T follicular helper cell (primary cell): ENCODE measurements around the gene APOBEC3A.

Experiments
- DNase-seq: peaks from one replicate; pipeline ENCODE4 v3.0.0-alpha.2; 2020; ENCODE audit warnings: low read depth
- total RNA-seq, 2 experiments: gene quantifications; one replicate each; lab custom pipeline; 2026; lab: John Stamatoyannopoulos, UW

The APOBEC3A gene
- 0 reads per million in 2 experiments for total RNA-seq

DNA sequence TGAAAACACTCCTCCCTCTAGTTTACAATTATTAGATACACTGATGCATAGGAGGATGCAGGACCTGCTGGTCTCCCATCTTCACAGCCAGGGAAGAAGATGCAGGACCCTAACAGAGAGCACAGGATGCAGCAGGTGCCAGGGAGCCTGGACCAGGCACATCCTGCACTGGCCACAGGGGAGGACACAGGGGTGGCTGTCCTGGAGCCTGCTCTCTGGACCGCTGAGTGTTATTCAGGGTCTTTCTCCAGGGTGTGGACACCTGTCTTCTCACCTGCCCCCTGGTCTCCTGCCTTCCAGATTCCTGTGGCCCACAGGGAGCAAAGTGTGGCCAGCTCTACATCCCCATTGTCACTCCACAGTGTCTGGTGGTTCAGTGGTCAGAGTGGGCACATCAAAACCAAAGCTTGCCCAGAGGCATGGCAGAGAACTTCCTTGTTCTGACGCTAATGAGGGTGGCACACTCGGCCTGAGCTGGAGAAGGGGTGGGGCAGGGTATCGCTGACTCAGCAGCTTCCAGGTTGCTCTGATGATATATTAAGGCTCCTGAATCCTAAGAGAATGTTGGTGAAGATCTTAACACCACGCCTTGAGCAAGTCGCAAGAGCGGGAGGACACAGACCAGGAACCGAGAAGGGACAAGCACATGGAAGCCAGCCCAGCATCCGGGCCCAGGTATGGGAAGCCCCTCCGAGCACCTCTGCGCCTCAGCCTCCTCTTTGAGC is at the start of gene APOBEC3A:
Gene APOBEC3A (plus strand): TSS at position 564 of the 725 bp plus-strand sequence. CDS start 83 bp downstream, at position 647.
- DNase-seq: no peak

DNA sequence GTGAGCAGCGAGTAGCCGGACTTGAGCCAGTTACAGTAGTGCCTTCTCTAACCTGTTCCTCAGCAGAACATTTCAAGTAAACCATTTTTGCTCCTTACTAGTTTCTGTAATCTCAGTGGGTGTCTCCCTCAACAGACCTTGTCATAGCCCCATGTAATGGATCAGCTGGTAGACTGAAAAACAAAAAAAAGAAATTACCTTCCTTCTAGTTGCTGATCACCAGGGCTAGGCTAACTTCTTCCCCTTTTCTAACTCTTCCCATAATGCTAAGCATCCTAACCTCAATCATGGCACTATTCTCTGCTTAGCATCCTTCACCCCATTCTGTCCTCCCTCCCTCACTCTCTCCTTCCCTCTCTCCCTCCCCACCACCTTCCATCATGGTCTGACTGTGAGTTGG is 49.6 kb upstream of the APOBEC3A start:
- no peak for DNase-seq

DNA sequence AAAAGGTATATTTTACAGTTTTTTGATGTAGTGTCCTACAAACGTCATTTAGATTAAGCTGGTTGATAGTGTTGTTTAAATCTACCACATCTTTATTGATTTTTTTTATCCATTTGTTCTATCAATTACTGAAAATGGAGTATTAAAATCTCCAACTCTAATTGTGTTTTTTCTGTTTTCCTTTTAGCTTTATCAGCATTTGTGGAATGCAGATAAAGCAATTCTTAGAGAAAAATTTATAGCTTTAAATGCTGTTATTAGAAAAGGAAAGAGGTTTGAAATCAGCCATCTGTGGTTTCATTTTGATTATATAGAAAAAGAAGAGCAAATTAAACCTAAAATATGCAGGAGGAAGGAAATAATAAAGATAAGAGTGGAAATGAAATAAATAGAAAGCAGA is 46.0 kb upstream of the APOBEC3A start:
- DNase-seq: no peak

DNA sequence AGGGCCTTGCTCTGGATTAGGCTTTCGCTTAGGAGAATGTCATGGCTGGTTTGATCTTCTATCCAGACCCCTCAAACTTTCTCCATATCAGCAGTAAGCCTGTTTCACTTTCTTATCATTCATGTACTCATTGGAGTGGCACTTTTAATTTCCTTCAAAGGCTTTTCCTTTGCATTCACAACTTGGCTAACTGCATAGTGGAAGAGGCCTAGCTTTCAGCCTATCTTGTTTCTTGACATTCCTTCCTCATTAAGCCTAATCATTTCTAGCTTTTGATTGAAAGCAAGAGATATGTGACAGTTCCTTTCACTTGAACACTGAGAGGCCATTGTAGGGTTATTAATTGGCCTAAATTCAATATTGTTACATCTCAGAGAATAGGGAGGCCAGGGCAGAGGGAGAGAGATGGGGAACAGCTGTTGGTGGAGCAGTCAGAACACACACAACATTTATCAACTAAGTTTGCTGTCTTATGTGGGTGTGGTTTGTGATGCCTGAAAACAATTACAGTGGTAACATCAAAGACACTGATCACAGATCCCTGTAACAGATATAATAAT is 37.7 kb upstream of the APOBEC3A start:
- no peak for DNase-seq

DNA sequence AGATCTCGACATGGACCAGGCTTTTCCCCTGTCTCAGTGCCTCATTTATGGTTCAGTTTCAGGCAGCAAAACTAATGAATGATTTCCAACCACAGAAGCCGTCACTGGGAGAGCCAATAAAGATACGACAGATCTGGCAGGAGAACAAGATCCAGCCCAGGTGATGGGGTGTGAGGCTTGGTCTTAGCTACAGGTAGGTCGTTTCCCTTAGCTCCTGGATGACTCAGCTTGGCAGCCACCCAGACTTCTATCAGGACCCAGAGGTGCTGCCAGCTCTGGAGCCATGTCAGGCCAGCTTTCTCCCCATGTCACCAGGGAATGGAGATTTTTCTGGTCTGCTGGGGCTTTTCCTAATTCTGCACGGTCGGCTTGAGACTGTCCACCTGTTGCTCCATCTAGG is 36.3 kb upstream of the APOBEC3A start:
- DNase-seq: no peak

DNA sequence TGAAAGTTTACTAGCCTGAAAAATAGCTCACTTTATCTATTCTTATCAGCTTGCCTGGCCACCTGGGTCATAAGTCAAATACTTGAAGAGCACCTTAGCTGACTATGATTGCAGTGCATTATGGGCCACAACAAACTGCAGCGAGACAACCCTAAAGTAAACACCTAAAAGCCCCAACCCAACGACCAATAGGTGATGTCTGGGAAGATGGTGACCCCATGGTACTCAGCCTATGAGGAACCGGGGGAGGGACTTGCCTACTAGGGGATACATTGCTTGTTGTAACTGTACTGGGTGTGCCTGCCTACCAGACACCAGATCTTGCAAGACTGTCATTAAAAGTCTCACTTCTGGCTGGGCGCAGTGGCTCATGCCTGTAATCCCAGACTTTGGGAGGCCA is 35.6 kb upstream of the APOBEC3A start:
- DNase-seq: no peak

DNA sequence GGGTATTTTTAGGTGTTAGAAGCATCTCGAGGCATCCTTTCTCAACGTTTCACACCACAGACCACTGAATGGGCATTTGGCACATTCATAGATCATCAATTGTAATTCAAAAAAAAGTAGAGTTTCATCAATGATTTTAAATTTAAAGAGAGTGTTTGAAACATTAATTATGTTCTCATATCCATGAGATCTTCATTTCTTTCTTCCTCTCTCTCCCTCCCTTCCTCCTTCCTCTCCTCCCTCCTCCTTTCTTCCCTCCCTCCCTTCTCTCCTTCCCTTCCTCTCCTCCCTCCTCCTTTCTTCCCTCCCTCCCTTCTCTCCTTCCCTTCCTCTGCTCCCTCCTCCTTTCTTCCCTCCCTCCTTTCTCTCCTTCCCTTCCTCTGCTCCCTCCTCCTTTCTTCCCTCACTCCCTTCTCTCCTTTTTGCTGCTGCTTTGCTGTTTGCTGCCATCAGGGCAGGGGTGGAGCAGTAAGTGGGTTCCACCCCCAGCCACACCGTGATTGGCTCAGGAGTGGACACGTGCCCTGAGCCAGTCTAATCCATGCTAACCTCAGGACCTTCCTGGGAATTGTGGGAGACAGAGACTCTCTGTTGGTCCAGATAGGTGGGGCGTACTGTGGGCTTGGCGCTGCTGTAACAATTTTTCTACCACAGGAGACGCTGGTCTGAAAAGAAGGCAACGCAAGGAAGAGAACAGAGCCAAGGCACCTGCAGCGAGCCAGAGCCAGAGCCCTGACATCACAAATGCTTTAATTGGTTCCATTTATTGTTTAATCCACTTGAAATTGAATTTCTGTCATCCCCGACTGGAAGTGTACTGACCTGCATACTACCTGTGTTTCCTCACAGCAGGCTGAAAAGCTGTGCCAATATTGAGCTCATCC is 33.7 kb upstream of the APOBEC3A start:
- no peak for DNase-seq

DNA sequence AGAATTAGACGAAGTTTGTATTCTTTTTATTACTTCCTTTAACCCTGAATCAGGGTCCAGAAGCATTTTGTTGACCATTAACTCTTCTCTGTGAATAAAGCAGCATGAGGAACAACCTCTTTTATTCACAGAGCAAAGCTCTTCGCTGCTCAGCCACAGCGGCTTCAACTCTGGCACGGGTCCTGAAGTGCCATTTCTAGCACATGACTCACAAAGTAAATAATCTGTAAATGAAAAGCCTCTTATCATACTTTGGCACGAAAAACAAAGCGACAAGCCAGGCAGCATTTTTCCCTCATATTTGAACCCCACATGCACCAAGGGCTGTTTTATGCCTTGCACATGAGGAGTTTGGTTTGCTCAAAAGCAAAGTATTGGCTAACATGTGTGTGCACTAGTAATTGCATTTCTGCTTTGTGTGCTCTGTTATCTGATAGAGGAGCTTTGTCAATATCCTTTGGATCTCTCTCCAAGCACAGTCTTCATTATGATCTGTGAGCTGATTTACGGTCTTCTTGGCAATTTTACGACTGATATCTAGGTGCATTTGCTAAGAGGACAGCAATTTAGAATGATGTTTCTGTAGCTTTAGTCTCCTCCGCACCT is 33.0 kb upstream of the APOBEC3A start:
- DNase-seq: no peak

DNA sequence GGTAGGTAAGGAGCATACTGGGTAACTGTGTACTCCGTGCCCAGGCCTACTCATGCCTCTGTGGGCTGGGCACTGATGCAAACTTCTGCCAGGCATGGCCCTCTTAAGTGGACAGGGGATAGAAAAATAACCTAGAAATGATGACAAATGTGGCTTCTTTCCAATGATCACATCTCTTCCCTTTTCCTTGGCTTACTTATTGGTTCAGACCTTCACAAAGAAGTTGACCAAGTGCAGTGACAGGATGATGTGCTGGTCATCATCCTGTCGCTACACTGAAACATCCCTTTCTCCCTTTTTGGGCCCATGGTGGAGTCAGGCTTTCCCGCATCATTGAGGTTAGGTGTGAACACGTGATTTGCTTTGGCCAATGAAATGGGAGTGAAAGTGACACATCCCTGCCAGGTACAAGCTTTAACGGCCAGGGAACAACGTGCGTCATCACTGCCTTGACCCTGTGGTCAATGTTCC is 31.8 kb upstream of the APOBEC3A start:
- DNase-seq: no peak

DNA sequence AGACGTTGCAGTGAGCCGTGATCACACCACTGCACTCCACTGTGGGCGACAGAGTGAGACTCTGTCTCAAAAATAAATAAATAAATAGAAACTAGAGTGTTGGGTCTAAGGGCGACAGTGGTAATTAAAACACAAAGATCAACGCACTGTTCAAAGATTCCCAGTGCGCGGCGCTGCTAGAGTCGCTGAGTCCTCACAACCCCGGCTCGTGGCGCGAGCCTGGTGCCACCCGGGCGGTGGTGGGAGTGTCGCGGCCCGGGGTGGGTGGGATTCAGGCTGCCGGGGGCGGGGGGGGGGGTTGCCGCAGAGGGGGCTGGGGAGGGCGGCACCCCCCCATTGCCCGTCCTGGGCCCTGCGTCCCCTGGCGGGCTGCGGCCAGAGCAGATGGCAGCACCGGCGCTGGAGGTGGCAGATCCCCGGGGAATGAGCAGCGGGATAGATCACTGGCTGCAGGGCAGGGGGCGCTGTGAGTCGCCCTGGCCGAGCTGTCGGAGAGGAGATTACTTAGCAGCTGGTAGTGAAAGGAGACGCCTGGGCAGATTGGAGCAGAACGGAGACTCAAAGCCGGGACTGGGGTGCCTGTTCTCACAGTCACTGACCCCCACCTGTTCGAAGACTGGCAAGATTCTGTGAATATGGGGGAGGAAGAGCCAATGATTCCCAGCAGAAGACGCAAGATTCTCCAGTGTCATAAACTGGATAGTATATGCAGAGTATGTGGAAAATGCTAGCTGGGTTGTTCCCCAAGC is 30.2 kb upstream of the APOBEC3A start:
- DNase-seq: peak; percentile 8

DNA sequence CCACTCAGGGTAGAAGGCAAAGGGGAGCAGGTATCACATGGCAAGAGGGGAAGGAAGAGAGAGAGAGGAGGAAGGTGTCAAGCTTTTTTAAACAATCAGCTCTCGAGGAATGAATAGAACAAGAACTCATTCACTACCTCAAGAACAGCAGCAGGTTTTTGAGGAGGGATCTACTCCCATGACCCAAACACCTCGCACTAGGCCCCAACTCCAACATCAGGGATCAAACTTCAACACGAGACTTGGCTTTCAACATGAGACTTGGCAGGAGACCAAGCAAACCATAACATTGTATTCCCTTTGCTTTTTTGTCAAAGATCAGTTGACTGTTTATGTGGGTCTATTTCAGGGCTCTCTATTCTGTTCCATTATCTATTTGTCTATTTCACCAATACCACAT is 26.9 kb upstream of the APOBEC3A start:
- DNase-seq: no peak

DNA sequence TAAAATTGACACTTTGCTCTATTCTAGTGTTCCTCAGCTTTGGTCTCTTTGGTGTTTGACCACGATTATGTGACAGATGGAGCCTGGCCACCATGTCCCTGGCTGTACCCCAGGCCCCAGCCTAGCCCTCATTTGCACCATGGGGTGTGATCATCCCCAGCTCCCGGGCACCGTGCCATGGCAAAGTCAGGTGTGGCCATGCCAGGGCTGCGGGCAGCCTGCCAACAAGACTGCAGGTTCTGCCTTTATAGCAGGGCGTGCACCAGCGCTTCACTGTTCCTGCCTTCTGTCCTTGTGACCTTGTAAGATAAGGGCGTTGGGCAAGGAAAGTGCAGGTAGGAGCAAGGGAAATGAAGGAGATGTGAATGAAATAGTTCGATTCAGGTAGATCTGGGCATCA is 22.4 kb upstream of the APOBEC3A start:
- no peak for DNase-seq

DNA sequence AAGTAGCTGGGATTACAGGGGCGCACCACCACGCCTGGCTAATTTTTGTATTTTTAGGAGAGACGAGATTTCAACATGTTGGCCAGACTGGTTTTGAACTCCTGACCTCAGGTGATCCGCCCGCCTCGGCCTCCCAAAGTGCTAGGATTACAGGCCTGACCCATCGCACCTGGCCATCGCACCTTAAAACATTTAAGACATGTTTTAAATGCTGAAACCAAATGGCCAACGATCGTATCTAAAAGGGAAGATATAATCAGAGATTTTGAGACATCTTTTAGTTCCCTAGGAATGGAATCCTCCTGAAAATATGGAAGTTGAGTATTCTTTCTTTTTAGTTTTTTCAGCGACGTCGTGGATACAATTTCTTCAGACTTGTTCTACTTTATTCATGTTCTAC is 21.8 kb upstream of the APOBEC3A start:
- DNase-seq: no peak

DNA sequence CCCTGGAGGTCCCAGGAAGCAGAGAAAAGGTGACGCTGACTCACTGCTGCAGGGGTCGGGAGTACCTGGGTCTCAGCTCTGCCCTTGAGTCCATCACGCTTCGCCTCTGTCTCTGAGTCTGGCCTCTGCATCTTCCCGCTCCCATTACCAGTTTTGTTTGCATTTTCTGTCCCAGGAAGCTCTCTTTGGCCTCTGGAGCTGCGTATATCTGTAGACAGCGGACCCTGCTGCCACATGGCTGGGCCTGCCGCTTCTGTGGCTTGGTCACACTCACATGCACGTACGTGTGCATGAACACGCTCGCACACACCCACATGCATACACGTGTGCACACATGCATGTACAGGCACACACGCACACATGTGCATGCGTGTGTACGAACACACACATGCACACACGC is 20.8 kb upstream of the APOBEC3A start:
- no peak for DNase-seq

DNA sequence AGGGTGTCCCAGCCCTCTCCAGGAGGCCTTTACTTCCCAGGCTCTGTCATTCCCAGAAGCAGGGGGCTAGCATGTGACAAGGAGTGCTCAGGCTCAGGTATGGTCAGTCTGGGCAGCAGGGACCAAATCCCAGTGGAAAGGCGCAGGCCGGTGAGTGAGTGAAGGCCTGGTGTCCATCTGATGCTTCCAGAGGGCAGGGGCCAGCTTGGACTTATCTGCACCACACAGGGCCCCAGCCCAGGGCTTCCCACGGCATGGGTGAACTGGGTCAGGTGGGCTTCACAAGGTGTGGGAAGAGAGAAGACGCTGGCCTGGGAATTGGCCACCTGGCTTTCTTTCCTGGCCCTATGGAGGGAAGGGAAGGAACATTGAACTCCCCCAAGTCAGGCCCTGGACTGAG is 20.4 kb upstream of the APOBEC3A start:
- no peak for DNase-seq

DNA sequence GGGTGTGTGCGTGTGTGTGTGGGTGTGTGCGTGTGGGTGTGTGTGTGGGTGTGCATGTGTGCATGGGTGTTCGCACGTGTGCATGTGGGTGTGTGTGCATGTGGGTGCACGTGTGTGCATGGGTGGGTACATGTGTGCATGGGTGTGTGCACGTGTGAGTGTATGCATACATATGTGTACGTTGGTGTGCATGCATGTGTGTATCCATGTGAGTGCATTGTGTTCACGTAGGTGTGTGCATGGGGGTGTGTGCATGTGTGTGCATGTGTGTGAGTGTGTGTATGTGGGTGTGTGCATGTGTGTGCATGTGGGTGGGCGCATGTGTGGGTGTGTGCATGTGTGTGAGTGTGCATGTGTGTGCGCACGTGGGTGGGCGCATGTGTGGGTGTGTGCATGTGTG is 19.9 kb upstream of the APOBEC3A start:
- no peak for DNase-seq

DNA sequence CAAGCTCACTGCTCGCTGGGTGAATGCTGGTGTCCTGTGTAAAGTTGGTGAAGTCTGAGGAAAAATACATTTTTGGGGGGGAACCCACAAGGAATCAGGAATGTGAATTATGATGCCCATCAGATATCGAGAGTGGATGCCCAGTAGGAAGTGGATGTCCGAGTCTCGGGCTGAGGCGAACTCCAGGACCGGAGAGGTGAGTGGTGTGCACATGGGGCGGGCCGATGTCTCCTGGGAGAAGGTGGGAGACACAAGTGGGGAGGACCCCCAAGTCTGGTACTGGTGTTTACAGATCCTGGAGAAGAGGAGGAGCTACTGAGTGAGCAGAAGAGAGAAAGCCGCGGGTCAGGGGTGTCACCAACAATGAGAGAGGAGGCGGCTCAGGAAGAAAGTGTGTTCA is 19.2 kb upstream of the APOBEC3A start:
- DNase-seq: no peak

DNA sequence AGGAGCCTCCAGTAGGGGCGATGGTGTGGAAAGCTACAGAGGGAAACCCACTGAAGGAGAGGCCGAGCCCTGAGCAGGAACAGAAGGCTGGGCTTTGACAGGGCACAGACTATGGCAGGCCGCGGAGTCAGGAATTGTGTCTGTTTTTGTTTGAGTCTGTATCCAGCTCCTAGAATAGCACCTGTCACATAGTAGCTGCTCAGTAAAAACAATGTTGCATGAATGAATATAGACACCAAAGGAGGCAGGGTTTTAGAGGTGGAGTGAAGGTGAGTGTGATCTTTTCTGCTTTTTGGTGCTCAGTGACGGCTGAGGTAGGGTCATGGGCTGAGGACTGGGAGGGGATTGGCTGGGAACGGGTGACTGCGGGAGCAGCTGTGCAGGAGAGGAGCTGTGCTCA is 18.5 kb upstream of the APOBEC3A start:
- no peak for DNase-seq

DNA sequence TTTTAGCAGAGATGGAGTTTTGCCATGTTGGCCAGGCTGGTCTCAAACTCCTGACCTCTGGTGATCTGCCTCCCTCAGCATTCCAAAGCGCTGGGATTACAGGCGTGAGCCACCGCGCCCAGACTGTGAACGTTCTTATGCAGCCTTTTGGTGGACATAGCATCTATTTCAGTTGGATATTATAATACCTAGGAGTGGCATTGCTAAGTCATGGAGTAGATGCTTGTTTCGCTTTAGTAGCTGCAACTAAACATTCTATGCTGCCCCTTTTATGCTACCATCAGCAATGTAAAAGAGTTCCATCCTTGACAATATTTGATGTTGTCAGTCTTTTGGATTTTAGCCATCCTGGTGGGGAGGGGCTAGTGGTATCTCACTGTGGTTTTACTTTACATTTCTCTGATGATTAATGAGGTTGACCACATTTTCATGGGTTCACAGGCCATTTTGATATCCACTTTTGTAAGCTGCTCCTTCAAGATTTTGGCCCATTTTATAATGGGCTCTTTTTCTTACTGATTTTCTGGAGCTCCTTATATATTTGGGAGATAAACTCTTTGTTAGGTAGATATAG is 16.5 kb upstream of the APOBEC3A start:
- no peak for DNase-seq

DNA sequence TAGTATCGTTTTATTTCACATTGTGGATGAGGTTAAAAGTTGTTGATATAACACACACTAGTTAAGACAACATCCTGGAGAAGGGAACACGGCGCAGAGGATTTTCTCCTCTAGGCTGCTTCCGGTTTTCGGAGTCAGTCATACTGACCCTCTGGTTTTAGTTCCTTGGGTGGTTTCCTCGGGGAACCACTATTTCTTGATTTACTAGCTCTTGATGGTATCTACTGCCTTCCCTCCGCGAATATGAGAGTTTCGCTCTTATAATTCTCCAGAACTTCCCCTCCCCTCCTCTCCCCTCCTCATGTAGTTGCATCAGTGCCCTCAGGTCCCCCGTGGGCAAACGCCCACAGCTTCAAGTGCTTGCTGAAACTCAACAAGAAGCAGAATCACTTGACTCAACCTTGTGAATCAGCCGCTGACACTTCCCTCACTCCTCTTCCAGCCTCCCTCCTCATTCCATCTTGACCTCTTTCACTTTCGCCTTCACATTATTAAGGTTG is 15.9 kb upstream of the APOBEC3A start:
- no peak for DNase-seq

DNA sequence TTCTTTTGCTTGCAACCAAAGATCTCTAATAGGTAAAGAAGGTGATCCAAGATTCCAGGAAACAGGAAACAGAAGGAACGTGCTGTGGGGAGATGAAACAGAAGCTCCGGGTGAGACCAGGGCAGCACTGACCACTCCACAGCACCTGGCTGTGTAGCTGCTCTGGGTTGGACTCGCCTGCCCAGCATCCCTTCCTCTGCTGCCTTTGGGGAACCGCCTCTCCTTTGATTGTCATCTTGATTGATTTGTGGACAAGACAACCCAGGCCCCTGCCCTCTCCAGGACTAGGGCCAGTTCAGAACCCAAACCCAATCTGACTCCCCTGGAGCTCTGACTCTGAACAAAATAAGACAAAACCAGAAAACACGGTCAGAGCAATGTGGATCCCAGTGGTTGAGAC is 14.7 kb upstream of the APOBEC3A start:
- DNase-seq: no peak
